Measurements from ENCODE around the gene ZMYM2. TPM values are rescaled to one million over a fixed set of nuclear protein-coding genes. Genes with fewer than 3 reads are reported as not detected.

ZMYM2 gene
- total RNA-seq, 4 donors from 2014 or later = 54.7 to 175 (median 98.3) TPM

- Histone ChIP-seq H3K4me3 (no peak overlapping the region), H3K27ac (no peak overlapping the region), H3K4me1 (no peaks in the 10 kb centered on the region), H3K36me3 (no peaks in the 10 kb centered on the region), H3K27me3 (no peaks in the 10 kb centered on the region), H3K9me3 (no peaks in the 10 kb centered on the region)
- no peak for TF ChIP-seq CTCF (IDR thresholded peaks at IDR 0.05)
- no peak for TF ChIP-seq POLR2A (IDR thresholded peaks at IDR 0.05)
- intact Hi-C loops (cut with DNase I; ENCODE audit: low total_unique reads) = no loop called here
- DNase-seq = no peak
These were observed 122.0 kb downstream of the ZMYM2 start for GRCh38 chr13:20080377-20081164.

- H3K27me3 ChIP-seq = no peaks in the 10 kb centered on the region
- intact Hi-C loops (cut with DNase I; ENCODE audit: low total_unique reads) = no loop called here
- TF ChIP-seq POLR2A (IDR thresholded peaks at IDR 0.05) (no peak), CTCF (IDR thresholded peaks at IDR 0.05) (no peak)
- H3K4me1 ChIP-seq = no peaks in the 10 kb centered on the region
- no peak overlapping the region for H3K27ac ChIP-seq
- no peaks in the 10 kb centered on the region for H3K36me3 ChIP-seq
- no peak for DNase-seq
- no peak overlapping the region for H3K4me3 ChIP-seq
- H3K9me3 ChIP-seq = no peaks in the 10 kb centered on the region
These were observed 131.8 kb downstream of the ZMYM2 start for GRCh38 chr13:20090349-20090748.

- DNase-seq = no peak
- no peak for TF ChIP-seq CTCF (IDR thresholded peaks at IDR 0.05)
- no peak for TF ChIP-seq POLR2A (IDR thresholded peaks at IDR 0.05)
- intact Hi-C loops (cut with DNase I; ENCODE audit: low total_unique reads) = no loop called here
- Histone ChIP-seq H3K27me3 (no peaks in the 10 kb centered on the region), H3K27ac (no peak overlapping the region), H3K9me3 (no peaks in the 10 kb centered on the region), H3K36me3 (no peaks in the 10 kb centered on the region), H3K4me3 (no peak overlapping the region), H3K4me1 (no peaks in the 10 kb centered on the region)
These were observed 135.4 kb downstream of the ZMYM2 start for GRCh38 chr13:20093951-20094350.

GRCh38 chr13:20099319-20099718 is 140.8 kb downstream of the ZMYM2 start:
- Histone ChIP-seq H3K4me1 (no peaks in the 10 kb centered on the region), H3K9me3 (no peaks in the 10 kb centered on the region), H3K4me3 (no peak overlapping the region), H3K36me3 (no peaks in the 10 kb centered on the region), H3K27me3 (peaks cover 0 to 5% of the 10 kb centered on the region in 2 donors), H3K27ac (no peak overlapping the region)
- intact Hi-C loops (cut with DNase I; ENCODE audit: low total_unique reads) = no loop called here
- no peak for DNase-seq
- TF ChIP-seq POLR2A (IDR thresholded peaks at IDR 0.05) (no peak), CTCF (IDR thresholded peaks at IDR 0.05) (no peak)

- no peak for TF ChIP-seq CTCF (IDR thresholded peaks at IDR 0.05)
- no peak for TF ChIP-seq POLR2A (IDR thresholded peaks at IDR 0.05)
- Histone ChIP-seq H3K4me1 (no peaks in the 10 kb centered on the region), H3K27me3 (peaks cover 0 to 5% of the 10 kb centered on the region in 2 donors), H3K27ac (no peak overlapping the region), H3K36me3 (no peaks in the 10 kb centered on the region), H3K4me3 (no peak overlapping the region), H3K9me3 (no peaks in the 10 kb centered on the region)
- intact Hi-C loops (cut with DNase I; ENCODE audit: low total_unique reads) = no loop called here
- no peak for DNase-seq
These were observed 143.2 kb downstream of the ZMYM2 start for GRCh38 chr13:20101467-20102316.

Measured in uterus (tissue), 4 donors.